Activated naive CD8-positive, alpha-beta T cell treated with anti-CD3 and anti-CD28 coated beads, Interleukin-2, amount 10 ng/mL, durations not matched to agents 7 days and 5 days (primary cell): Measurements from ENCODE around the gene TCEANC2. TPM values are rescaled to one million over a fixed set of nuclear protein-coding genes. Genes with fewer than 3 reads are reported as not detected.
"Not testable (repeated sequence)": the region's sequence is repeated elsewhere in the genome, so short reads cannot be mapped to it uniquely, and the experiment has no call there.

Experiments
- ATAC-seq: fragments of 150-1000 bp; cut with Tn5 transposase; one replicate; pipeline ENCODE4 v1.10.0; 2021; ENCODE audit warnings: low read depth, moderate library complexity
- POLR2A ChIA-PET: fragments of 350-600 bp; sonication (Branson Sonifier 250); formaldehyde crosslinking; loops from one replicate; lab custom pipeline; 2021; ENCODE audit warnings: antibody characterized with exemption; lab: Charles Lee
- DNase-seq: peaks from one replicate; pipeline ENCODE4 v3.0.0; 2021
- H3K27ac Mint-ChIP-seq: one replicate; pipeline ENCODE4 v1.8.0; 2022; ENCODE audit warnings: mild to moderate bottlenecking, mixed read lengths
- H3K27me3 Mint-ChIP-seq: one replicate; pipeline ENCODE4 v1.8.0; 2022; ENCODE audit warnings: mild to moderate bottlenecking, moderate library complexity, mixed read lengths
- H3K36me3 Mint-ChIP-seq: one replicate; pipeline ENCODE4 v1.8.0; 2021; ENCODE audit warnings: mild to moderate bottlenecking, mixed read lengths
- H3K4me1 Mint-ChIP-seq: one replicate; pipeline ENCODE4 v1.8.0; 2021; ENCODE audit warnings: mixed read lengths
- H3K4me3 Mint-ChIP-seq: one replicate; pipeline ENCODE4 v1.8.0; 2022; ENCODE audit warnings: mild to moderate bottlenecking, moderate library complexity, mixed read lengths
- H3K9me3 Mint-ChIP-seq: one replicate; pipeline ENCODE4 v1.8.0; 2021; ENCODE audit warnings: mixed read lengths
- total RNA-seq, 2 experiments: library from RNA; stranded (reverse); gene quantifications; one replicate each; pipeline ENCODE4 v1.2.3, GENCODE V29; 2021

Gene TCEANC2
- total RNA-seq, 2 experiments from 2014 or later: 11.7 to 13.5 TPM

- DNase-seq (no peak), ATAC-seq (no peak)
- H3K4me1 Mint-ChIP-seq: no peaks in the 10 kb centered on the region
- H3K27me3 Mint-ChIP-seq: no peaks in the 10 kb centered on the region
- no peaks in the 10 kb centered on the region for H3K36me3 Mint-ChIP-seq
- no peak overlapping the region for H3K27ac Mint-ChIP-seq
- POLR2A ChIA-PET: interaction anchor here (0.6 kb wide), 1 partner anchor 46 kb away, joined by 4 read pairs; no protein-coding TSS in a partner anchor
- no peak overlapping the region for H3K4me3 Mint-ChIP-seq
- no peaks in the 10 kb centered on the region for H3K9me3 Mint-ChIP-seq
Measured at GRCh38 chr1:54014009-54014629, 39.3 kb upstream of the TCEANC2 start.

GRCh38 chr1:54016343-54017282, 36.8 kb upstream of the TCEANC2 start:
- no peaks in the 10 kb centered on the region for H3K27me3 Mint-ChIP-seq
- no peaks in the 10 kb centered on the region for H3K4me1 Mint-ChIP-seq
- DNase-seq (no peak), ATAC-seq (no peak)
- no peaks in the 10 kb centered on the region for H3K9me3 Mint-ChIP-seq
- no peak overlapping the region for H3K4me3 Mint-ChIP-seq
- POLR2A ChIA-PET: interaction anchor here (0.5 kb wide), 1 partner anchor 958 kb away, joined by 4 read pairs; no protein-coding TSS in a partner anchor
- H3K27ac Mint-ChIP-seq: no peak overlapping the region
- no peaks in the 10 kb centered on the region for H3K36me3 Mint-ChIP-seq

- Mint-ChIP-seq H3K4me3 (no peak within 1 kb of the TSS), H3K27me3 (no peaks in the 10 kb centered on the region), H3K36me3 (no peaks in the 10 kb centered on the region), H3K4me1 (no peaks in the 10 kb centered on the region), H3K27ac (no peak within 1 kb of the TSS), H3K9me3 (no peaks in the 10 kb centered on the region)
- POLR2A ChIA-PET: no interaction called here
- DNase-seq: no peak
- ATAC-seq: no peak
Measured at GRCh38 chr1:54017979-54018378, 35.4 kb upstream of the TCEANC2 start, which contains the start of gene LDLRAD1. TSS of gene LDLRAD1 (minus strand) at chr1:54018186. CDS start at chr1:54018112, 74 bp downstream.

GRCh38 chr1:54018635-54019034, 34.8 kb upstream of the TCEANC2 start:
- no peak overlapping the region for H3K4me3 Mint-ChIP-seq
- H3K27ac Mint-ChIP-seq: no peak overlapping the region
- H3K9me3 Mint-ChIP-seq: no peaks in the 10 kb centered on the region
- ATAC-seq (no peak), DNase-seq (no peak)
- no peaks in the 10 kb centered on the region for H3K4me1 Mint-ChIP-seq
- H3K36me3 Mint-ChIP-seq: no peaks in the 10 kb centered on the region
- no peaks in the 10 kb centered on the region for H3K27me3 Mint-ChIP-seq
- POLR2A ChIA-PET: interaction anchor here (0.6 kb wide), 1 partner anchor 485 kb away, joined by 3 read pairs; no protein-coding TSS in a partner anchor

GRCh38 chr1:54019562-54020176, 33.7 kb upstream of the TCEANC2 start:
- ATAC-seq, POLR2A ChIA-PET, H3K4me1 Mint-ChIP-seq: not testable (repeated sequence)

GRCh38 chr1:54024358-54024757, 29.1 kb upstream of the TCEANC2 start:
- no peak for DNase-seq
- no peak overlapping the region for H3K4me3 Mint-ChIP-seq
- POLR2A ChIA-PET: no interaction called here
- no peaks in the 10 kb centered on the region for H3K27me3 Mint-ChIP-seq
- peaks cover 7% of the 10 kb centered on the region for H3K36me3 Mint-ChIP-seq
- H3K4me1 Mint-ChIP-seq: no peaks in the 10 kb centered on the region
- ATAC-seq: no peak
- no peaks in the 10 kb centered on the region for H3K9me3 Mint-ChIP-seq
- H3K27ac Mint-ChIP-seq: no peak overlapping the region

More at GRCh38 chr1:54019562-54020176, 33.7 kb upstream of the TCEANC2 start:
- not testable (repeated sequence) for H3K4me3 Mint-ChIP-seq, H3K27ac Mint-ChIP-seq, H3K36me3 Mint-ChIP-seq, H3K9me3 Mint-ChIP-seq, H3K27me3 Mint-ChIP-seq, DNase-seq

- not testable (repeated sequence) for H3K27ac Mint-ChIP-seq
Measured at GRCh38 chr1:54024811-54025210, 28.6 kb upstream of the TCEANC2 start.

GRCh38 chr1:54027848-54028247, 25.6 kb upstream of the TCEANC2 start:
- POLR2A ChIA-PET: no interaction called here
- ATAC-seq (no peak), DNase-seq (no peak)
- Mint-ChIP-seq H3K4me1 (no peaks in the 10 kb centered on the region), H3K36me3 (peaks cover 12% of the 10 kb centered on the region), H3K4me3 (no peak overlapping the region), H3K9me3 (no peaks in the 10 kb centered on the region), H3K27ac (no peak overlapping the region), H3K27me3 (no peaks in the 10 kb centered on the region)

More at GRCh38 chr1:54024811-54025210, 28.6 kb upstream of the TCEANC2 start:
- H3K4me3 Mint-ChIP-seq, ATAC-seq, H3K9me3 Mint-ChIP-seq, H3K4me1 Mint-ChIP-seq, H3K27me3 Mint-ChIP-seq, DNase-seq, H3K36me3 Mint-ChIP-seq, POLR2A ChIA-PET: not testable (repeated sequence)

GRCh38 chr1:54028306-54029251, 24.8 kb upstream of the TCEANC2 start:
- ATAC-seq: no peak
- DNase-seq: no peak

GRCh38 chr1:54037476-54037875, 15.9 kb upstream of the TCEANC2 start:
- H3K27ac Mint-ChIP-seq: no peak overlapping the region
- no peaks in the 10 kb centered on the region for H3K27me3 Mint-ChIP-seq
- DNase-seq (no peak), ATAC-seq (no peak)
- POLR2A ChIA-PET: no interaction called here
- no peaks in the 10 kb centered on the region for H3K4me1 Mint-ChIP-seq
- peaks cover 27% of the 10 kb centered on the region for H3K36me3 Mint-ChIP-seq
- no peak overlapping the region for H3K4me3 Mint-ChIP-seq
- no peaks in the 10 kb centered on the region for H3K9me3 Mint-ChIP-seq

More at GRCh38 chr1:54028306-54029251, 24.8 kb upstream of the TCEANC2 start:
- H3K27me3 Mint-ChIP-seq: no peaks in the 10 kb centered on the region
- no peak overlapping the region for H3K27ac Mint-ChIP-seq
- H3K9me3 Mint-ChIP-seq: no peaks in the 10 kb centered on the region
- POLR2A ChIA-PET: no interaction called here
- no peaks in the 10 kb centered on the region for H3K4me1 Mint-ChIP-seq
- peaks cover 12% of the 10 kb centered on the region for H3K36me3 Mint-ChIP-seq
- H3K4me3 Mint-ChIP-seq: no peak overlapping the region

GRCh38 chr1:54041806-54042205, 11.6 kb upstream of the TCEANC2 start:
- Mint-ChIP-seq H3K4me3 (no peak overlapping the region), H3K27ac (no peak overlapping the region), H3K27me3 (no peaks in the 10 kb centered on the region), H3K4me1 (no peaks in the 10 kb centered on the region), H3K9me3 (no peaks in the 10 kb centered on the region), H3K36me3 (peaks cover 25% of the 10 kb centered on the region)
- no peak for ATAC-seq
- DNase-seq: no peak
- POLR2A ChIA-PET: interaction anchor here (1.4 kb wide), 1 partner anchor 12 kb away, joined by 3 read pairs; the partner anchor contains the start of genes TCEANC2 and TMEM59

GRCh38 chr1:54045496-54045895, 7.9 kb upstream of the TCEANC2 start:
- ATAC-seq (no peak), DNase-seq (no peak)
- Mint-ChIP-seq H3K27me3 (no peaks in the 10 kb centered on the region), H3K4me1 (peaks cover 7% of the 10 kb centered on the region), H3K27ac (no peak overlapping the region), H3K9me3 (no peaks in the 10 kb centered on the region), H3K4me3 (no peak overlapping the region), H3K36me3 (peaks cover 13% of the 10 kb centered on the region)
- POLR2A ChIA-PET: no interaction called here
